HFFc6 (cell line): ENCODE data around the gene SPATA31D3. TPM values are rescaled to one million over a fixed set of nuclear protein-coding genes. Genes with fewer than 3 reads are reported as not detected.

ENCODE experiments used
- DNase-seq: peaks from one replicate; pipeline ENCODE4 v3.0.0-alpha.2; 2018
- H3K27ac Mint-ChIP-seq: 2 replicates; pipeline ENCODE4 v1.8.0; 2020; ENCODE audit warnings: mild to moderate bottlenecking, mixed read lengths
- H3K27me3 Mint-ChIP-seq: 2 replicates; pipeline ENCODE4 v1.8.0; 2021; ENCODE audit warnings: mild to moderate bottlenecking, moderate library complexity, mixed read lengths; ENCODE audit not compliant: insufficient read depth
- H3K36me3 Mint-ChIP-seq: 2 replicates; pipeline ENCODE4 v1.8.0; 2021; ENCODE audit warnings: low read depth, mixed read lengths
- H3K4me1 Mint-ChIP-seq: 2 replicates; pipeline ENCODE4 v1.8.0; 2020; ENCODE audit warnings: low read depth, mixed read lengths
- H3K4me3 Mint-ChIP-seq: 2 replicates; pipeline ENCODE4 v1.8.0; 2020; ENCODE audit warnings: mild to moderate bottlenecking, moderate library complexity, mixed read lengths
- H3K9me3 Mint-ChIP-seq: 2 replicates; pipeline ENCODE4 v1.8.0; 2020; ENCODE audit warnings: mild to moderate bottlenecking, mixed read lengths
- total RNA-seq, 6 experiments: library from RNA; stranded (reverse); fragmentation: NEBNext Ultra II Directional; extraction: Animal tissue kit (Norgen Biotek cat#: 25700); gene quantifications; 2 replicates in 1 of 6; 3 replicates in 5 of 6; pipeline ENCODE4 v1.2.3, GENCODE V29; 2021
- TF ChIP-seq, protein P1 (sequence below): fragments of 200-600 bp; sonication (generic); IDR thresholded peaks from 2 replicates; pipeline ENCODE4 v1.5.0; 2021; ENCODE audit warnings: antibody characterized with exemption, mild to moderate bottlenecking

The SPATA31D3 gene
- total RNA-seq, 6 experiments from 2014 or later, result not detected

DNA sequence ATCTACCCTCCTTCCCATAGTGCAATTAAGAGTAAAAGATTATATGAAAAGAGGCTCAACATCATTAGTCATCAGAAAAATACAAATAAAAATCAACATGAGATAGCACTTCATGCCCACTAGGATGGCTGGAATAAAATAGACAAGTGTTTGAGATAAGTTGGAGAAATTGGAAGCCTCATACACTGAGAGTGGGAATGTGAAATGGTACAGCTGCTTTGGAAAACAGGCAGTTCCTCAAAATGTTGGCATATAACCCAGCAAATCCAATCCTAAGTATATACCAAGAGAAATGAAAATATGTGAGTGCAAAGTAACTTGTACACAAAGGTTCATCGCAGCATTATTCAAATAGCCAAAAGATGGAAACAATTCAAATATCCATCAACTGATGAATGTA is 9.8 kb downstream of the SPATA31D3 start:
- no peak overlapping the region for H3K4me3 Mint-ChIP-seq
- H3K27ac Mint-ChIP-seq, result no peak overlapping the region
- H3K9me3 Mint-ChIP-seq, result peaks cover 32% of the 10 kb centered on the region

DNA sequence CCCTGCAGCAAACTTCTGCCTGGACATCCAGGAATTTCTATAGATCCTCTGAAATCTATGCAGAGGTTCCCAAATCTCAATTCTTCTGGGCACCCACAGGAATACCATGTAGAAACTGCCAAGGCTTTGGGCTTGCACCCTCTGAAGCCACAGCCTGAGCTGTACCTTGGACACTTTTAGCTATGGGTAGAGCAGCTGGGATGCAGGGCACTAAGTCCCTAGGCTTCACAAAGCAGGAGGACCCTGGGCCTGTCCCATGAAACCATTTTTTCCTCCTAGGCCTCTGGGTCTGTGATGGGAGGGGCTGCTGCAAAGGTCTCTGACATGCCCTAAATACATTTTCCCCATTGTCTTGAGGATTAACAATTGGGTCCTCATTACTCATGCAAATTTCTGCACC is 12.3 kb downstream of the SPATA31D3 start:
- TF ChIP-seq, protein P1, sequence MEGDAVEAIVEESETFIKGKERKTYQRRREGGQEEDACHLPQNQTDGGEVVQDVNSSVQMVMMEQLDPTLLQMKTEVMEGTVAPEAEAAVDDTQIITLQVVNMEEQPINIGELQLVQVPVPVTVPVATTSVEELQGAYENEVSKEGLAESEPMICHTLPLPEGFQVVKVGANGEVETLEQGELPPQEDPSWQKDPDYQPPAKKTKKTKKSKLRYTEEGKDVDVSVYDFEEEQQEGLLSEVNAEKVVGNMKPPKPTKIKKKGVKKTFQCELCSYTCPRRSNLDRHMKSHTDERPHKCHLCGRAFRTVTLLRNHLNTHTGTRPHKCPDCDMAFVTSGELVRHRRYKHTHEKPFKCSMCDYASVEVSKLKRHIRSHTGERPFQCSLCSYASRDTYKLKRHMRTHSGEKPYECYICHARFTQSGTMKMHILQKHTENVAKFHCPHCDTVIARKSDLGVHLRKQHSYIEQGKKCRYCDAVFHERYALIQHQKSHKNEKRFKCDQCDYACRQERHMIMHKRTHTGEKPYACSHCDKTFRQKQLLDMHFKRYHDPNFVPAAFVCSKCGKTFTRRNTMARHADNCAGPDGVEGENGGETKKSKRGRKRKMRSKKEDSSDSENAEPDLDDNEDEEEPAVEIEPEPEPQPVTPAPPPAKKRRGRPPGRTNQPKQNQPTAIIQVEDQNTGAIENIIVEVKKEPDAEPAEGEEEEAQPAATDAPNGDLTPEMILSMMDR, result no peak
- DNase-seq, result no peak
- no peak overlapping the region for H3K27ac Mint-ChIP-seq
- H3K27me3 Mint-ChIP-seq, result peaks cover 4% of the 10 kb centered on the region; the same call in 1 of the 2 replicates
- H3K4me1 Mint-ChIP-seq, result no peaks in the 10 kb centered on the region
- H3K36me3 Mint-ChIP-seq, result peaks cover 16% of the 10 kb centered on the region
- no peak overlapping the region for H3K4me3 Mint-ChIP-seq
- H3K9me3 Mint-ChIP-seq, result peaks cover 32% of the 10 kb centered on the region

More for the DNA sequence above, 9.8 kb downstream of the SPATA31D3 start:
- TF ChIP-seq, protein P1, result no peak
- Mint-ChIP-seq H3K36me3 (peaks cover 16% of the 10 kb centered on the region), H3K27me3 (no peaks in the 10 kb centered on the region; the same call in 1 of the 2 replicates), H3K4me1 (no peaks in the 10 kb centered on the region)
- DNase-seq, result no peak

DNA sequence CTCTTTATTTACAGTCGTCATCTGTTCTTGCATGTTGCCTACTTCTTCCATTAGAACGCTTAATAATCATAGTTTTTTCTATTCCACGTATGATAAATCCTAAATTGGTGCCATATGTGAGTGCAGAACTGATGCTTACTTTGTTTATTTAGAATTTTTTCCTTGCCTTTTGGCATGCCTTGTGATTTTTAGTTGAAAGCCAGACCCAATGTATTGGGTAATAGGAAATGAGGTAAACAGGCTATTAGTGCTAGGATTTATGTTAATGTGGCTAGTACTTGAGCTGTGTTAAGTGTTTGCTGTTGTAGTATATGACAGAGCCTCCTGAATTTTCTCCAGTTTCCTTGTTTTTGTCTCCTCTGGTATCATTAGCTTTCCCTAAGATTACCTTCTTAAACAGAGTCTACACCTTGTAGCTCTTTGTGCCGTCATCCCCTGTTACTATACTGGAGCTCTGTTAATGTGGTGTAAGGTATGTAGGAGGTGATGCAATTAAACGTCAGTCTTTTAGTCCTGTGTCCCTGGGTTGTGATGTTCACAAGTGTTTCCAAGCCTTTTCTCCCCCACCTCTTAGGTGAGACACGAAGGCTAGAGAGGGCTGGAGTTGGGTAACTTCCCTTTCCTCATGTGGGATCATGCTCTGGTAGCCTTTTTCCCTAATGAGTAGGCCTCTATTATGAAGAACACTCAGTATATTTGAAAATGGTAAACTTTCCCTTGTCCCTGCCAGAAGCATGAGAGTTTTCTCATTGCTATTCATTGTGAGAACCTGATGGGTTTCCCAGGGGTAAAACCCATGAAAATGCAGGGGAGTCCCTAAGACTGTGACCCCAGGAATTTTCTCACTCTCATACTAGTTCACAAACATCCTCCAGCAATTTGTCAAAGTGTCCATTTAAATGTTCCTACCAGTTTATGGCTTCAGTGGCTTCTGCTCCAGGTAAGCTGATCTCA is 21.2 kb downstream of the SPATA31D3 start:
- H3K4me1 Mint-ChIP-seq, result peaks cover 7% of the 10 kb centered on the region; the same call in 1 of the 2 replicates
- no peak overlapping the region for H3K27ac Mint-ChIP-seq
- TF ChIP-seq, protein P1, result no peak
- no peaks in the 10 kb centered on the region for H3K9me3 Mint-ChIP-seq
- no peak overlapping the region for H3K4me3 Mint-ChIP-seq
- no peaks in the 10 kb centered on the region for H3K36me3 Mint-ChIP-seq
- DNase-seq, result peak; percentile 18
- H3K27me3 Mint-ChIP-seq, result peaks cover 3% of the 10 kb centered on the region

DNA sequence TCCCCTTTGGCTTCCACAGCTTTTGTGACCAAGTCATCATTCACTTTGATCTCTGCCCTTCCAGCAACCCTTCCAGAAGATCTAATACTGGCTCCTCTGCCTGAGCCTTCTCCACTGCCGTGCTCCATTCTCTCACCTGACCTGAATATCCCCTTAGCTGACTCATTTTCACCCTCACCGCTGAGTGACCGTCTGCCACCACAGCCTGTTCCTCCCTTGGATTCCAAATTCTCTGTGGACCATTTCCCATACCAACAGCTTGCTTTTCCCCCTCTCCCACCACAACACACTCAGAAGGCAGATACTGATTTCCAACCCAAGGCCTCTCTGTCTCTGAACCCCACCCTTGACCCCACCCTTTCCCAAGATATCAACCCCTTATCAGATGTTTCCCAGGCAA is 24.7 kb downstream of the SPATA31D3 start:
- peaks cover 6% of the 10 kb centered on the region for H3K27me3 Mint-ChIP-seq
- no peak for DNase-seq
- peaks cover 7% of the 10 kb centered on the region; the same call in 1 of the 2 replicates for H3K4me1 Mint-ChIP-seq
- H3K9me3 Mint-ChIP-seq, result no peaks in the 10 kb centered on the region
- H3K4me3 Mint-ChIP-seq, result no peak overlapping the region
- H3K27ac Mint-ChIP-seq, result no peak overlapping the region
- H3K36me3 Mint-ChIP-seq, result no peaks in the 10 kb centered on the region
- TF ChIP-seq, protein P1, result no peak

DNA sequence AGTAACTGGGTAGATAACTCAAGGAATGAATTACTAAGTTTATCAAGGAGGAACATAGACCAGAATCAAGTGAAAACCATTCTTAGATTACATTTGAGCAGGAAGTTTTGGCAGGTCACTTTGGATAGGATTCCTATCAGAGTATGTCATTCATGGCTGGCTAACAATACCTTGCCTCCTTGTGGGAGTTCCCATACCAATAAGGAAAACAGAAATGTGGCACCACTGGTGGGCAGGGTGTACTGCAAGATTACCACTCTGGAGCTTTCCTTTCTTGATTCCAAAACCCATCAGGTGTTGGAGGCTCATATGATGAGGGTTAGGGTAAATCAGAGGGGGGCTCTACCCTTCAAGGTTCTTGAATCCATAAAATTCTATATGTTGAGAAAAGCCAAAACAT is 26.7 kb downstream of the SPATA31D3 start:
- TF ChIP-seq, protein P1, result no peak
- H3K9me3 Mint-ChIP-seq, result no peaks in the 10 kb centered on the region
- no peak overlapping the region for H3K27ac Mint-ChIP-seq
- H3K36me3 Mint-ChIP-seq, result no peaks in the 10 kb centered on the region
- H3K4me1 Mint-ChIP-seq, result no peaks in the 10 kb centered on the region
- DNase-seq, result no peak
- H3K27me3 Mint-ChIP-seq, result peaks cover 6% of the 10 kb centered on the region
- no peak overlapping the region for H3K4me3 Mint-ChIP-seq
